22Rv1 (cell line): ENCODE data around the gene TTC13.

Experiments
- ZFX ChIP-seq: fragments of 450-650 bp; IDR thresholded peaks from 2 replicates; pipeline ENCODE4 v1.6.1; 2017; ENCODE audit warnings: antibody characterized with exemption, borderline replicate concordance
- TF ChIP-seq, protein P1 (sequence below): fragments of 450-650 bp; IDR thresholded peaks from 2 replicates; pipeline ENCODE4 v1.5.1; 2017; ENCODE audit warnings: mild to moderate bottlenecking

DNA sequence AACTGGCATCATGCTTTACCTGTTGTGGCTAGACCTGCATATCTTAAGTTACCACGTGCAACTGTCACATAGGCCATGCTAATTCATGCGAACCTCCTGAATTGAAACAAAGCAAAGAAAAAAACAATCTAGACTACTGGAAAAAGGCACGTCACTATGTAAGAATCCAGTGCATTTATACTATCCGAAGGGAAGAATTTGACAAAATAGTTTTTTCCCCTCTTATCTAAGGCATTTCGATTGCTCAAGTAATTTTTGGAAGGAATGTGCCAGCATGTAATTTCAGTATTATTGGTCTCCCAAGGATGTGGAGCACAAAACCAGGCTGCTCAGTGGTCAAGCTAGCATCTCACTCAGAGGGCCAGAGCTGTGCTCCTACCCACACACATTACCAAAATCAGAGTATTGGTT is 78.8 kb downstream of the TTC13 start:
- TF ChIP-seq, protein P1, sequence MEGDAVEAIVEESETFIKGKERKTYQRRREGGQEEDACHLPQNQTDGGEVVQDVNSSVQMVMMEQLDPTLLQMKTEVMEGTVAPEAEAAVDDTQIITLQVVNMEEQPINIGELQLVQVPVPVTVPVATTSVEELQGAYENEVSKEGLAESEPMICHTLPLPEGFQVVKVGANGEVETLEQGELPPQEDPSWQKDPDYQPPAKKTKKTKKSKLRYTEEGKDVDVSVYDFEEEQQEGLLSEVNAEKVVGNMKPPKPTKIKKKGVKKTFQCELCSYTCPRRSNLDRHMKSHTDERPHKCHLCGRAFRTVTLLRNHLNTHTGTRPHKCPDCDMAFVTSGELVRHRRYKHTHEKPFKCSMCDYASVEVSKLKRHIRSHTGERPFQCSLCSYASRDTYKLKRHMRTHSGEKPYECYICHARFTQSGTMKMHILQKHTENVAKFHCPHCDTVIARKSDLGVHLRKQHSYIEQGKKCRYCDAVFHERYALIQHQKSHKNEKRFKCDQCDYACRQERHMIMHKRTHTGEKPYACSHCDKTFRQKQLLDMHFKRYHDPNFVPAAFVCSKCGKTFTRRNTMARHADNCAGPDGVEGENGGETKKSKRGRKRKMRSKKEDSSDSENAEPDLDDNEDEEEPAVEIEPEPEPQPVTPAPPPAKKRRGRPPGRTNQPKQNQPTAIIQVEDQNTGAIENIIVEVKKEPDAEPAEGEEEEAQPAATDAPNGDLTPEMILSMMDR, result no peak
- no peak for TF ChIP-seq ZFX
